Keratinocyte (primary cell): ENCODE data around the gene CDC20B. TPM values are rescaled to one million over a fixed set of nuclear protein-coding genes. Genes with fewer than 3 reads are reported as not detected.

Source experiments
- DNase-seq: peaks from one replicate; pipeline ENCODE4 v3.0.0-alpha.2; 2011; ENCODE audit warnings: low read depth, missing footprints, low spot score
- FAIRE-seq: peaks from 2 replicates; lab custom pipeline; 2011; peaks lifted over from hg19 to GRCh38; lab: Jason Lieb, UNC
- H2AFZ ChIP-seq: 2 replicates; pipeline ENCODE4 v1.6.0; 2012; ENCODE audit warnings: low read length, control low read depth, inconsistent platforms; ENCODE audit not compliant: control insufficient read depth
- H3K27ac ChIP-seq: 2 replicates; pipeline ENCODE4 v1.5.1; 2011; ENCODE audit warnings: low read length; ENCODE audit not compliant: control insufficient read depth, insufficient read depth
- H3K27me3 ChIP-seq: 3 replicates; pipeline ENCODE4 v1.6.0; 2011; ENCODE audit warnings: low read length; ENCODE audit not compliant: control insufficient read depth, insufficient read depth; ENCODE audit errors: extremely low read depth
- H3K36me3 ChIP-seq, 2 experiments: 2 replicates in 1 of 2; 3 replicates in 1 of 2; pipeline ENCODE4 v1.5.1; 2011; ENCODE audit warnings: low read length in 2 of 2, mild to moderate bottlenecking in 1 of 2; ENCODE audit not compliant: control insufficient read depth in 2 of 2, insufficient read depth in 2 of 2; ENCODE audit errors: extremely low read depth in 1 of 2
- H3K4me1 ChIP-seq: 3 replicates; pipeline ENCODE4 v1.5.1; 2011; ENCODE audit warnings: low read length; ENCODE audit not compliant: control insufficient read depth, insufficient read depth; ENCODE audit errors: extremely low read depth
- H3K4me2 ChIP-seq: 3 replicates; pipeline ENCODE4 v1.6.0; 2011; ENCODE audit warnings: low read depth, low read length; ENCODE audit not compliant: control insufficient read depth, insufficient read depth; ENCODE audit errors: extremely low read depth
- H3K4me3 ChIP-seq, 3 experiments: fragments of 200-600 bp in 1 of 3; sonication (generic) in 1 of 3; 2 replicates in 2 of 3; 3 replicates in 1 of 3; pipeline ENCODE4 v1.5.1; 2011 to 2016; ENCODE audit warnings: low read length in 3 of 3, mild to moderate bottlenecking in 3 of 3, control low read depth in 2 of 3, inconsistent platforms in 1 of 3, low read depth in 1 of 3, mixed read lengths in 1 of 3, mixed run types in 1 of 3, moderate library complexity in 1 of 3; ENCODE audit not compliant: control insufficient read depth in 2 of 3, insufficient read depth in 2 of 3; ENCODE audit errors: extremely low read depth in 1 of 3
- H3K79me2 ChIP-seq: 2 replicates; pipeline ENCODE4 v1.6.0; 2012; ENCODE audit warnings: low read length; ENCODE audit not compliant: control insufficient read depth, insufficient read depth
- H3K9ac ChIP-seq: 3 replicates; pipeline ENCODE4 v1.6.0; 2011; ENCODE audit warnings: low read length; ENCODE audit not compliant: control insufficient read depth, insufficient read depth; ENCODE audit errors: extremely low read depth
- H3K9me1 ChIP-seq: 3 replicates; pipeline ENCODE4 v1.6.0; 2011; ENCODE audit warnings: low read length; ENCODE audit not compliant: control insufficient read depth, insufficient read depth; ENCODE audit errors: extremely low read depth
- H3K9me3 ChIP-seq: 2 replicates; pipeline ENCODE4 v1.5.1; 2012; ENCODE audit warnings: low read depth, low read length; ENCODE audit not compliant: control insufficient read depth
- H4K20me1 ChIP-seq: 3 replicates; pipeline ENCODE4 v1.6.0; 2011; ENCODE audit warnings: low read length; ENCODE audit not compliant: control insufficient read depth, insufficient read depth; ENCODE audit errors: extremely low read depth
- CTCF ChIP-seq, 3 experiments: IDR thresholded peaks in 1 of 3; conservative IDR thresholded peaks in 1 of 3; optimal IDR thresholded peaks in 1 of 3; 2 replicates in 2 of 3; 3 replicates in 1 of 3; pipeline versions ENCODE3 to v1.5.1; 2011; ENCODE audit warnings: low read length in 3 of 3, mild to moderate bottlenecking in 3 of 3, moderate library complexity in 2 of 3, control low read depth in 1 of 3, inconsistent platforms in 1 of 3; ENCODE audit not compliant: insufficient read depth in 2 of 3; ENCODE audit errors: extremely low read depth in 1 of 3
- EZH2 ChIP-seq: IDR thresholded peaks from one replicate; pipeline ENCODE4 v1.6.1; 2012; ENCODE audit warnings: inconsistent platforms, mild to moderate bottlenecking, low read length, moderate library complexity
- dilution Hi-C: fragments of 300-500 bp; cut with MboI; formaldehyde crosslinking; loops from one replicate; pipeline ENCODE4 v1.7.0; 2020; ENCODE audit warnings: low sequenced_read_pairs; ENCODE audit not compliant: extremely low pct_ligation_motif_present
- polyA minus RNA-seq, 3 experiments: library from RNA; depleted of rRNA, polyadenylated mRNA; stranded (reverse); fragments of >200 nt; gene quantifications; 1 replicate in 1 of 3; 2 replicates in 1 of 3; 3 replicates in 1 of 3; pipeline ENCODE4 v1.2.3, GENCODE V29; 2011
- polyA plus RNA-seq, 5 experiments: library from polyadenylated mRNA; depleted of rRNA in 3 of 5; stranded (reverse) in 3 of 5; stranded (forward) in 1 of 5; unstranded in 1 of 5; fragments of >200 nt; gene quantifications; 1 replicate in 1 of 5; 2 replicates in 3 of 5; 3 replicates in 1 of 5; pipeline versions ENCODE4 v1.2.1 to v1.2.3, GENCODE V29; 2011 to 2012; ENCODE audit warnings: missing spikeins in 2 of 5, low read depth in 1 of 5, low replicate concordance in 1 of 5

Gene CDC20B
- 0.03 TPM in 1 of 3 replicates, not detected in the others for polyA plus RNA-seq
- not detected for polyA plus RNA-seq (2011; ENCODE audit: low read depth)
- not detected in 2 replicates for polyA plus RNA-seq (2011; cell fraction: cytosol; rRNA removed)
- polyA plus RNA-seq (2011; cell fraction: nucleus; rRNA removed), result not detected in 2 replicates
- not detected in 2 replicates for polyA plus RNA-seq (2012; ENCODE audit: low replicate concordance)
- not detected in 3 replicates for polyA minus RNA-seq
- polyA minus RNA-seq (2011; cell fraction: cytosol; rRNA and poly(A)+ RNA removed), result not detected
- not detected in 2 replicates for polyA minus RNA-seq (2011; cell fraction: nucleus; rRNA and poly(A)+ RNA removed)

GRCh38 chr5:55172937-55173686 is at the start of gene CDC20B:
CDC20B (minus strand) TSS chr5:55173177; CDS start chr5:55173000, 177 bp downstream.
- no peaks in the 10 kb centered on the region for H3K79me2 ChIP-seq
- TF ChIP-seq EZH2 (no peak), CTCF (optimal IDR thresholded peaks at IDR 0.05 in 1 of 3, IDR thresholded peaks at IDR 0.05 in 1 of 3, conservative IDR thresholded peaks at IDR 0.05 in 1 of 3; ENCODE audit: extremely low read depth in 1 of 3, insufficient read depth in 2 of 3, low read length in 3 of 3) (no peak)
- peak within 1 kb of the TSS; percentile 88 for H2AFZ ChIP-seq
- H3K4me3 ChIP-seq, result peak within 1 kb of the TSS; percentile 38 to 82 (median 74)
- peak within 1 kb of the TSS; percentile 99 for H3K4me2 ChIP-seq
- H3K9me3 ChIP-seq, result no peaks in the 10 kb centered on the region
- no peak within 1 kb of the TSS for H3K27ac ChIP-seq
- DNase-seq (no peak), FAIRE-seq (peak; percentile 26)
- H3K9me1 ChIP-seq, result no peaks in the 10 kb centered on the region
- peaks cover 25% of the 10 kb centered on the region for H3K27me3 ChIP-seq
- H4K20me1 ChIP-seq, result no peaks in the 10 kb centered on the region
- peaks cover 28% of the 10 kb centered on the region for H3K4me1 ChIP-seq
- dilution Hi-C loops, result no loop called here
- no peaks in the 10 kb centered on the region for H3K36me3 ChIP-seq
- H3K9ac ChIP-seq, result peak within 1 kb of the TSS; percentile 52

GRCh38 chr5:55222092-55222984 is 49.4 kb upstream of the CDC20B start:
- Histone ChIP-seq H2AFZ (no peak overlapping the region), H3K27me3 (peaks cover 43% of the 10 kb centered on the region), H3K79me2 (no peaks in the 10 kb centered on the region), H3K4me3 (no peak overlapping the region), H3K9ac (no peak overlapping the region), H3K9me1 (no peaks in the 10 kb centered on the region), H3K27ac (no peak overlapping the region), H3K9me3 (peaks cover 2% of the 10 kb centered on the region), H3K36me3 (no peaks in the 10 kb centered on the region), H3K4me1 (peaks cover 8% of the 10 kb centered on the region), H4K20me1 (no peaks in the 10 kb centered on the region), H3K4me2 (no peak overlapping the region)
- TF ChIP-seq CTCF (optimal IDR thresholded peaks at IDR 0.05 in 1 of 3, IDR thresholded peaks at IDR 0.05 in 1 of 3, conservative IDR thresholded peaks at IDR 0.05 in 1 of 3; ENCODE audit: extremely low read depth in 1 of 3, insufficient read depth in 2 of 3, low read length in 3 of 3) (no peak), EZH2 (no peak)
- dilution Hi-C loops, result no loop called here
- FAIRE-seq (no peak), DNase-seq (no peak)
